ENCODE results near the gene ALG14.
"Not testable (repeated sequence)": the region's sequence is repeated elsewhere in the genome, so short reads cannot be mapped to it uniquely, and the experiment has no call there.

The ALG14 gene

GRCh38 chr1:95067568-95067967 lies 5.2 kb downstream of the ALG14 start:
- Histone ChIP-seq H3K4me3 (ENCODE audit: low read depth, low read length) (no peak overlapping the region), H3K27me3 (ENCODE audit: control insufficient read depth, insufficient read depth, low read length) (no peaks in the 10 kb centered on the region), H3K9me3 (ENCODE audit: control insufficient read depth, insufficient read depth, low read length) (no peaks in the 10 kb centered on the region), H3K27ac (ENCODE audit: low read depth, low read length) (no peak overlapping the region), H3K9ac (ENCODE audit: low read depth, low read length) (no peak overlapping the region), H3K4me1 (ENCODE audit: control insufficient read depth, insufficient read depth, low read length) (no peaks in the 10 kb centered on the region), H3K36me3 (ENCODE audit: control insufficient read depth, insufficient read depth, low read length) (no peaks in the 10 kb centered on the region)

DNA sequence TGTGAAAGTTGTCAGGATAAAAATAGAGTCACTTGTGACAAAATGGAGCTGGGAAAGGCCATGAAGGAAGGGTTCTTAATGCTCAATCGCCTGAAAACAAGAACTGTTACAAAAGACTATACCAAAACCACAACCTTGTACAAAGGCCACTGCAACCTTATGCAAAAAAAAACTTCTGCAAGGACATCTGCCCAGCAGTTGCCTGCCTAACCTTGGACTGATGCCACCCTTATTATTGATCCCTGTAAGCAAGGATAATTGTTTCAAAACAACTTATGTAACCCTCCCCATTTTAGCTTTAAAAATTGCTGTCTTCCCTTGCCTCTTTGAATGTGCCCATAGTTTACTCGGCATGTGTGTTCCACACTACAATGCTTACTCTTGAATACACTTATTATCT lies 5.7 kb downstream of the ALG14 start:
- no peaks in the 10 kb centered on the region for H3K36me3 ChIP-seq (ENCODE audit: control insufficient read depth, insufficient read depth, low read length)
- H3K4me1 ChIP-seq (ENCODE audit: control insufficient read depth, insufficient read depth, low read length) = no peaks in the 10 kb centered on the region
- H3K27ac ChIP-seq (ENCODE audit: low read depth, low read length) = no peak overlapping the region
- H3K4me3 ChIP-seq (ENCODE audit: low read depth, low read length) = no peak overlapping the region
- no peak overlapping the region for H3K9ac ChIP-seq (ENCODE audit: low read depth, low read length)
- no peaks in the 10 kb centered on the region for H3K27me3 ChIP-seq (ENCODE audit: control insufficient read depth, insufficient read depth, low read length)
- H3K9me3 ChIP-seq (ENCODE audit: control insufficient read depth, insufficient read depth, low read length) = no peaks in the 10 kb centered on the region

DNA sequence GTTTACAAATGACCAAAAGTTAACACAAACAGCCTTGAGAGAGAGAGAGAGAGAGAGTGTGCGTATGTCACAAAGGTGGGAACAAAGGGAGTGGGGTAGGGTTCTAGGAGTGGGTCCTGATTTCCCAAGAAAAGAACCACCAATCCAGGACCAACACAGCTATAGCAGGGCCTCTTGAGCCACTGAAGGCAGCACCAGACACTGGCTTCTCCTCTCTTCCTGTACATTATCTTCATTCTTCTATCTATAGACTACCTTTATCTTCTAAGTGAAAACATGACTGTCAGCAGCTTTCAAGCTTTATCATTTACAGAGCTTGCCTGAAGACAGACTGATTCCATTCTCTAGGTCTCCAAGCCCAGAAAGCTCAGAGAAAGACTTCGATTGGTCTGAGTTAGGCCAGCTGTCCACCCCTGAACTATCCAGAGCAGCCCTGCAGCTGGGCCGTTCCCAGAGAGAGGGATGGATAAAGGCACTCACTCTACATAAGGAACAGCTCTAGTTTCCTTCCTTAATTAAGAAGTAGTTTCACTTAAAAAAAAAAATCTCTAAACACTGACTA lies 11.2 kb downstream of the ALG14 start:
- Histone ChIP-seq H3K4me1 (ENCODE audit: control insufficient read depth, insufficient read depth, low read length) (no peaks in the 10 kb centered on the region), H3K27me3 (ENCODE audit: control insufficient read depth, insufficient read depth, low read length) (no peaks in the 10 kb centered on the region), H3K27ac (ENCODE audit: low read depth, low read length) (no peak overlapping the region), H3K9ac (ENCODE audit: low read depth, low read length) (no peak overlapping the region), H3K4me3 (ENCODE audit: low read depth, low read length) (no peak overlapping the region), H3K36me3 (ENCODE audit: control insufficient read depth, insufficient read depth, low read length) (no peaks in the 10 kb centered on the region), H3K9me3 (ENCODE audit: control insufficient read depth, insufficient read depth, low read length) (no peaks in the 10 kb centered on the region)

DNA sequence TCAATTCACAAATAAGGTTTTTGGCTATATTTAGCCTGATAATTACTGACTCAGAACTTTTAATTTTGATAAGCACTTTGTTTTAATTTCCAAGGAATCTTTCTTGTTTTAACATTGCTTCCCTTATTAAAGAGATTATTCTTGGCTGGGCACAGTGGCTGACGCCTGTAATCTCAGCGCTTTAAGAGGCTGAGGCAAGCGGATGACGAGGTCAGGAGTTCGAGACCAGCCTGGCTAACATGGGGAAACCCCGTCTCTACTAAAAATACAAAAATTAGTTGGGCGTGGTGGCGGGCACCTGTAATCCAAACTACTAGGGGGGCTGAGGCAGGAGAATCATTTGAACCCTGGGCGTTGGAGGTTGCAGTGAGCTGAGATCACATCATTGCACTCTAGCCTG lies 13.8 kb downstream of the ALG14 start:
- Histone ChIP-seq H3K9ac (ENCODE audit: low read depth, low read length) (no peak overlapping the region), H3K9me3 (ENCODE audit: control insufficient read depth, insufficient read depth, low read length) (no peaks in the 10 kb centered on the region), H3K27ac (ENCODE audit: low read depth, low read length) (no peak overlapping the region), H3K36me3 (ENCODE audit: control insufficient read depth, insufficient read depth, low read length) (no peaks in the 10 kb centered on the region), H3K4me1 (ENCODE audit: control insufficient read depth, insufficient read depth, low read length) (no peaks in the 10 kb centered on the region), H3K27me3 (ENCODE audit: control insufficient read depth, insufficient read depth, low read length) (no peaks in the 10 kb centered on the region), H3K4me3 (ENCODE audit: low read depth, low read length) (no peak overlapping the region)

- Histone ChIP-seq H3K4me1 (ENCODE audit: control insufficient read depth, insufficient read depth, low read length) (no peaks in the 10 kb centered on the region), H3K4me3 (ENCODE audit: low read depth, low read length) (no peak overlapping the region), H3K9me3 (ENCODE audit: control insufficient read depth, insufficient read depth, low read length) (no peaks in the 10 kb centered on the region), H3K27ac (ENCODE audit: low read depth, low read length) (no peak overlapping the region), H3K27me3 (ENCODE audit: control insufficient read depth, insufficient read depth, low read length) (no peaks in the 10 kb centered on the region), H3K9ac (ENCODE audit: low read depth, low read length) (no peak overlapping the region), H3K36me3 (ENCODE audit: control insufficient read depth, insufficient read depth, low read length) (no peaks in the 10 kb centered on the region)
Measured at GRCh38 chr1:95057351-95057750, 15.4 kb downstream of the ALG14 start.

DNA sequence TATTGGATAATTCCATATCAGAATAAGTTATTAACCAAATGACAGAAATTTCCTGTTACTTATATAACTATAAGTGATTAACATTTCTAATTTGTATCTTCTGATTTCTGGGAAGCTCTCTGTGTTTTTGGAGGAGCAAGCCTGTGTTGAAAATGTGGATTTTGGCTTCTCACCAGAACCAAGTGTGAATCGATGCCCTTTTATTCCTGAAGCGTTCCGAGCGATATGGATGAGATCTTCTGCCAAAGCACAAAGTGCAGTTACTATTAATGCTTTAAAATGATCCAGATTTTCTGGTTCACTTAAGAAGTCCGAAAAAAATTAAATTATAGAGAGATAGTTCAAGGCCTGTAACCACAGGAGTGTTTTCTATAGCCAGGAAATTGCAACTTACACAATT lies 22.8 kb downstream of the ALG14 start:
- Histone ChIP-seq H3K27ac (ENCODE audit: low read depth, low read length) (no peak overlapping the region), H3K4me1 (ENCODE audit: control insufficient read depth, insufficient read depth, low read length) (no peaks in the 10 kb centered on the region), H3K36me3 (ENCODE audit: control insufficient read depth, insufficient read depth, low read length) (no peaks in the 10 kb centered on the region), H3K9me3 (ENCODE audit: control insufficient read depth, insufficient read depth, low read length) (no peaks in the 10 kb centered on the region), H3K9ac (ENCODE audit: low read depth, low read length) (no peak overlapping the region), H3K27me3 (ENCODE audit: control insufficient read depth, insufficient read depth, low read length) (no peaks in the 10 kb centered on the region), H3K4me3 (ENCODE audit: low read depth, low read length) (no peak overlapping the region)

DNA sequence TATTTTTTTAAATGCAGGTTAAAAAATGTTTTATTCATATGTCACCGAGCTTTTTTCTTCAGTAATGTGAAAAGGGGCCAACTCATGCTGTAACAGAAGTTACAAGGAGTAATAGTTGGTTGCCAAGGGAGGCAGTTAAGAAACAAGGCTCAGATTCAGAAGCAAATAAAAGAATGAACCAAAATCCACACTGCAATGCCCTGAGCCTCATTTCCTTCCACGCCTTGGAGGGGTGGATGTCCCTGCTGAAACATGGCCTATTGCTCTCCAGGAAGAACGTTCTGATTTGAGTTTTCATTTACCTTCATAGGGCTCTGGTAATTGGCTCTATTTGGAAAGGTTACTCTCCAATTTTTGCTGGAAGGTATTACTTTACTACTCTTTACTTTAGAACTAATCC lies 24.4 kb downstream of the ALG14 start:
- no peaks in the 10 kb centered on the region for H3K36me3 ChIP-seq (ENCODE audit: control insufficient read depth, insufficient read depth, low read length)
- no peaks in the 10 kb centered on the region for H3K4me1 ChIP-seq (ENCODE audit: control insufficient read depth, insufficient read depth, low read length)
- no peak overlapping the region for H3K27ac ChIP-seq (ENCODE audit: low read depth, low read length)
- no peak overlapping the region for H3K9ac ChIP-seq (ENCODE audit: low read depth, low read length)
- no peaks in the 10 kb centered on the region for H3K9me3 ChIP-seq (ENCODE audit: control insufficient read depth, insufficient read depth, low read length)
- no peak overlapping the region for H3K4me3 ChIP-seq (ENCODE audit: low read depth, low read length)
- no peaks in the 10 kb centered on the region for H3K27me3 ChIP-seq (ENCODE audit: control insufficient read depth, insufficient read depth, low read length)

GRCh38 chr1:95047624-95048023 lies 25.1 kb downstream of the ALG14 start:
- H3K9me3 ChIP-seq (ENCODE audit: control insufficient read depth, insufficient read depth, low read length); H3K27me3 ChIP-seq (ENCODE audit: control insufficient read depth, insufficient read depth, low read length); H3K27ac ChIP-seq (ENCODE audit: low read depth, low read length); H3K4me3 ChIP-seq (ENCODE audit: low read depth, low read length); H3K36me3 ChIP-seq (ENCODE audit: control insufficient read depth, insufficient read depth, low read length); H3K9ac ChIP-seq (ENCODE audit: low read depth, low read length); H3K4me1 ChIP-seq (ENCODE audit: control insufficient read depth, insufficient read depth, low read length): not testable (repeated sequence)

DNA sequence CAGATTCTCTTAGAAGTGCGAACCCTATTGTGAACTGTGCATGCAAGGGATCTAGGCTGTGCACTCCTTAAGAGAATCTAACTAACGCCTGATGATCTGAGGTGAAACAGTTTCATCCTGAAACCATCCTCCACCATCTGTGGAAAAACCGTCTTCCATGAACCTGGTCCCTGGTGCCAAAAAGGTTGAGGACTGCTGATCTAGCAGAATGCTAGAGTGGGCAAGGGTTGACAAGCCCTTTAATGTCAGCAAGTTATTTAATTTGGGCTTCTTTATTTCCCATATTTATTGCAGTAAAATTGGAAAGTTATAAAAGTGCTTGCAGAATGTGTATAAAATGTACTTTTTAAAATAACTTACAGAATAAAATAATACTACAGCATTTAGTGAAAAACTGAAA lies 26.4 kb downstream of the ALG14 start:
- H3K4me1 ChIP-seq (ENCODE audit: control insufficient read depth, insufficient read depth, low read length) = no peaks in the 10 kb centered on the region
- H3K27me3 ChIP-seq (ENCODE audit: control insufficient read depth, insufficient read depth, low read length) = no peaks in the 10 kb centered on the region
- H3K9me3 ChIP-seq (ENCODE audit: control insufficient read depth, insufficient read depth, low read length) = no peaks in the 10 kb centered on the region
- H3K36me3 ChIP-seq (ENCODE audit: control insufficient read depth, insufficient read depth, low read length) = no peaks in the 10 kb centered on the region
- H3K27ac ChIP-seq (ENCODE audit: low read depth, low read length) = no peak overlapping the region
- no peak overlapping the region for H3K4me3 ChIP-seq (ENCODE audit: low read depth, low read length)
- H3K9ac ChIP-seq (ENCODE audit: low read depth, low read length) = no peak overlapping the region

- no peak overlapping the region for H3K27ac ChIP-seq (ENCODE audit: low read depth, low read length)
- H3K4me3 ChIP-seq (ENCODE audit: low read depth, low read length) = 0 out of 2 replicates have a peak overlapping the region, but pooled peaks have one; percentile 27
- no peaks in the 10 kb centered on the region for H3K9me3 ChIP-seq (ENCODE audit: control insufficient read depth, insufficient read depth, low read length)
- no peak overlapping the region for H3K9ac ChIP-seq (ENCODE audit: low read depth, low read length)
- no peaks in the 10 kb centered on the region for H3K27me3 ChIP-seq (ENCODE audit: control insufficient read depth, insufficient read depth, low read length)
- no peaks in the 10 kb centered on the region for H3K4me1 ChIP-seq (ENCODE audit: control insufficient read depth, insufficient read depth, low read length)
- H3K36me3 ChIP-seq (ENCODE audit: control insufficient read depth, insufficient read depth, low read length) = no peaks in the 10 kb centered on the region
Measured at GRCh38 chr1:95043141-95043980, 29.4 kb downstream of the ALG14 start.

- Histone ChIP-seq H3K4me1 (ENCODE audit: control insufficient read depth, insufficient read depth, low read length) (no peaks in the 10 kb centered on the region), H3K9me3 (ENCODE audit: control insufficient read depth, insufficient read depth, low read length) (no peaks in the 10 kb centered on the region), H3K27me3 (ENCODE audit: control insufficient read depth, insufficient read depth, low read length) (no peaks in the 10 kb centered on the region), H3K27ac (ENCODE audit: low read depth, low read length) (no peak overlapping the region), H3K9ac (ENCODE audit: low read depth, low read length) (no peak overlapping the region), H3K4me3 (ENCODE audit: low read depth, low read length) (no peak overlapping the region), H3K36me3 (ENCODE audit: control insufficient read depth, insufficient read depth, low read length) (no peaks in the 10 kb centered on the region)
Measured at GRCh38 chr1:95042286-95042685, 30.5 kb downstream of the ALG14 start.

Measured in HUES48 (cell line).